Left kidney (tissue), 2 donors: Measurements from ENCODE around the gene RIPOR3. TPM values are rescaled to one million over a fixed set of nuclear protein-coding genes. Genes with fewer than 3 reads are reported as not detected.
"Not testable (repeated sequence)": the region's sequence is repeated elsewhere in the genome, so short reads cannot be mapped to it uniquely, and the experiment has no call there.

Source experiments
- DNase-seq: peaks from one replicate; pipeline ENCODE4 v3.0.0-alpha.2; 2013
- polyA plus RNA-seq: library from polyadenylated mRNA; unstranded; fragments of 120-200 nt; gene quantifications from one replicate; pipeline ENCODE4 v1.2.1, GENCODE V29; 2013; ENCODE audit not compliant: insufficient read length

The RIPOR3 gene
- polyA plus RNA-seq, 1 donor = 8.0 TPM

DNA sequence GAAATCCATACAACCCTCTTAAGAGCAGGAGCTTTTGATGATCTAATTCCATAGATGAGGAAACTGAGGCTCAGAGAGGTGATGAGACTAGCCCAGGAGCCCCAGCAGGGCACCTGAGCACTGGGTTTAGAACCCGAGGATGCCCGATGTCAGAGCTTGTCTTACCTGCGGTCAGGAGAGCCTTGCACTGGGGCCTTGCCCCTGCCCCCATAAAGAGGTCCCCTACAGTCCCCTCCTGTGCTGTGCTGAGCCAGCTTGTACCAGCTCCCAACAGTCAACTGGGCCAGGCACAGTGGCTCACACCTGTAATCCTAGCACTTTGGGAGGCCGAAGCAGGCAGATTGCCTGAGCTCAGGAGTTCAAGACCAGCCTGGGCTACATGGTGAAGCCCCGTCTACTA lies 58.6 kb downstream of the RIPOR3 start:
- DNase-seq = no peak

DNA sequence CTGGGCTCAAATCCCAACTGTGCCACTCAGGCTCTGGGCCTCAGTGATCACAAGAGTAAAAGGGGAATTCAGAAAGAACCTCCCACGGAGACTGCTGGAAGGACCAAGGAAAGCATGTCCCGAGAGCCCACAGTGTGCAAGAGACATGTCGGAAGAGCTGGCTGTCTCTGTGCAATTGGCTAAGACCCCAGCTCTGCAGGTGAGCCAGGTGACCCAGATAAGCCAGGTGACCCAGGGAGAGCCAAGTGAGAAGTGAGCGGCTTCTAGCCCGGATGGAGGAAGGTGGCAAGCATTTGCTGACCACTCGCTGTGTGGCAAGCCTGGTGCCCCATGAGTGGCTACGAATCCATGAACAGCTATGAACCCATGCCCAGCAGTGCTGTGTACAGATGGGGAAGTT lies 59.1 kb downstream of the RIPOR3 start:
- DNase-seq = no peak

DNA sequence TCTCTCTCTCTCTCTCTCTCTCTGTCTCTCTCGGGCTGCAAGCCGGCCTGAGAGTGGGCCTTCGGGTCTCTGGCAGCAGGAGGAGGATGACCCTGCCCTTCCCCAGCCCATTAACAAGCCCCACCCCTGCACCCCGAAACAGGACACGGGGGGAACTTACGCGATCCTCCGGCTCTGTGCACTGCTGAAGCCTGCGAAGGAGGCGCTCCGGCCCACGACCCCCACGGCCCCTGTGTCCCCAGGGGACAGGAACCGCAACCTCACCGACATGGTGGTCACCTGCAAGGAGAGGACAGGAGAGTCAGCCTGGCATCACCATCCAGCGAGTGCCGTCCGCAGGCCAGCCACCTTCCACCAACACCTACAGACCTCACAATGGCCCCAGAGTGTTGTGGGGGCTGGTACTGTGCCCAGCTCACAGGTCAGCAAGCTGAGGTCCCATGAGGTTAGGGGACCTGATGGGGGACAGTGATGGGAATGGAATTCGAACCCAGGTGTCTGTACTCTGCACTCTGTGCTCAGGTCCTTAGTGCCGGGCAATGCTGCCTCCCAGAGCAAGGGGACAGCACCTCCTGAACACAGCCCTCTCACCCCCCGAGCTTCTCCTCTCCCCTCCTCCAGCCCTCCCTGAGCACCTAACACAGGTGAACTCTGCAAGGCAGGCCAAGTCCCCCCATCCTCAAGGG lies 60.6 kb downstream of the RIPOR3 start:
- no peak for DNase-seq

DNA sequence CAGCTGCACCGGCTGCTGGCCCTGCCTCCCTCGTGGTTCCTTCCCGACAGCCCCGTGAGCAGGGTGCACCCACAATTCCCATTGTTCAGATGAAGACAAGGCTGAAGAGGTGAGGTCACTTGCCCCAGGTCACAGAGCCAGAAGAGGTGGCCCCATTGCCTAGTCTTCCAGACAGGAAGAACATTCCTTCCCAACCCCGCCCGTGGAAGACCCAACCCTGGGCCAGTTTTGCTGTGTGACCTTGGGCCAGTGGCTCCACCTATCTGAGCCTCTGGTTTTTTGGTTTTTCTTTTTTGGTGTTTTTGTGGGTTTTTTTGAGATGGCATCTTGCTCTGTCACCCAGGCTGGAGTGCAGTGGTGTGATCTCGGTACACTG lies 61.7 kb downstream of the RIPOR3 start:
- no peak for DNase-seq

DNA sequence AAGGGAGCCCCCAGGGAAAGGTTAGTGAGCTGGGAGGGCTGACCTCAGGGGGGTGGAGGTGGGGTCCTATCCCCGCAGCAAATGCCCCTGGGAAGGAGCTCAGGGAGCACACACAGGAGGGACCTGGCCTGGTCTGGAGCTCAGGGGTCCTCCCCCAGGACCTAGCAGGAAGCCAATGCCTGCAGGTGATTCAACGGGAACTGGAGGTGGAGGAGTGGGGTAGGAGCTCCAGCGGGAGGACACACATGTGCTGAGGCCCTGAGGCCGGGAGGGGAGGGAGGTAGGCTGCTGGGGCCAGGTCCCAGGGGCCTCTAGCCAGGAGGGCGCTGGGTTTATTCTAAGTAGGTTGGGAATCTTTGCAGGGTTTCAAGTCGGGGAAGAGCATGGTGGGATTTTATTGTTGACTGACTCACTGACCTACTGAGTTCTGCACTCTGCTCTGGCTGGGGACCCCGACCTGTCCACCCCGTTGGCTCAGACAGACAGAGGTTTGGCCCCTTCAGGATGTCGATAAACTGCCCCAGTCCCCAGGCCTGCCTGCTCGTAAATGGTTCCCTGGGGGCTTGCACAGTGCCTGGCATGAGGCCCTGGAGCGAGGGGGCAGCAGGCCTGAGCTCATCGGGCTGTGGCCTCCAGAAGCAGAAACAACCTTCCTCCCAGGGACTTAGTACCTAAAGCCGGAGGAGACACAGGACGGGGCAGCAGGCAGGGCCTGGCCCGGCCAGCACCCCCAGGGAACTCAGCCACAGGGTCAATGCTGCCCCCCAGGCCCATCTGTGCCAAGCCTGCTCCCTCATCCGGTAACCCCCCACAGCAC lies 62.3 kb downstream of the RIPOR3 start:
- DNase-seq = no peak

DNA sequence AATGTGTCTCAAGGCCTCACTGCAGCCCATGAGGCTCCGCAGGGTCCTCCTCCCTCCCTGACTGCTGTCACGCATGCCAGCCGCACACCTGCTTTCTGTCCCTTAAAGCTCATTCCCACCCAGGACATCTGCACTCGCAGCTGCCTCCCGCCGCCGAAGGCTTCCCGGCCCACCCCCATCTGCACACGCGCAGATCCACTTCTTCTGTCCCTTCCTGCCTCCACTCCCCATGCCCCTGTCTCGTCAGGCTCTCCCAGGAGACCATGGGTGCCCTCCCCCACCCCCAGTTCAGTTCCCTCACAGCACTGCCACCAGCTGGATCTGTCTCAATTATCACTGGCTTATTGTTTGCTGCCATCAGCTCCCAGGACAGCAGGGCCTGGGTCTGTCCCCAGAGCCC lies 63.0 kb downstream of the RIPOR3 start:
- DNase-seq = no peak

DNA sequence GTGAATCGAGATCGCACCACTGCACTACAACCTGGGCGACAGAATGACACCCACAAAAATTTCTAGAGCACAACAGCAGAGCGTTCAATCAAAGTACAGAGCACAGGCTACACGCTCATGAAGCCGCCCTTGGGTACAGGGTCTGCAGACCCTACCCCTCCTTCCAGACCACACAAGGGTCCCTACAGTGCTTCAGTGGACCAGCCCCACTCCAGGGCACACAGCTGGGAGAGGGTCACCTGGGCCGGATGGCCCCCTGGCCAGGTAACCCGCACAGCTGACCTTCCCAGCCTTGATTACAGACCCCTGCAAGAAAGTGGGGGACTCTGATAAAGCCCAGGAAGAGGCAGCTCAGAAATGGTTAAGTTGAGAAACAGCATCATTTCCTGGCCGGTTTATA lies 63.6 kb downstream of the RIPOR3 start:
- no peak for DNase-seq

DNA sequence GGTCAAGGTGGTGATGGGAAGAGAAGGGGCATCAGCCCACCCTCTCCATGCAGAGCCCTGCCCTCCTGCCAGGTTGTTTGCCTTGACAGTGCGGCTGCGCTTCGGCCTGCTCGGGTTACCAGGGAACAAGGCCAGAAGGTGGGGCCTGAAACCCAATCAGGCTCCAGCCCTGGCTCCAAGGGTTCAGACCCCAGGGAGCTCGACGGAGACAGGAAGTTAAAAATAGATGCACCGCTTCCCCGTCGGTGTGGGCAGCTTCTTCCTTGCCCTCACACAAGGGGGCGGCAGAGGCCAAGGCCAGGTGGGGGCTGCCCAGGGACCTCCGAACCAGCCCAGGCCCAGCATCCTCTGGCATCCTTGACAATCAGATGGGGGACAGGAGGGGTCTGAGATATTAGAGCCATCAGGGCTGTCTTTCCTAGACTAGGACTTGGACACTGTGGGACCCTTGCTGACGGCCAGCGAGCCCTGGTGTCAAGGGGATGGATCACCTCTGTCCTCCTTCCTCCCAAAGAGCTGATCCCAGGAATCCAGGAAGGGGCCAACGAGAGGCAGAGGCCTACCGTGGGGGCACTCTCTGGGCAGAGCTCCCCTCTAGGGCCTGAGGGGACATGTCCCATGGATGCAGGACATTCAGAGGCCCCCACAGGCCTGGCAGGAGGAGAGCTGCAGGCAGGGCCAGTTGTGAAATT lies 65.2 kb downstream of the RIPOR3 start:
- no peak for DNase-seq

DNA sequence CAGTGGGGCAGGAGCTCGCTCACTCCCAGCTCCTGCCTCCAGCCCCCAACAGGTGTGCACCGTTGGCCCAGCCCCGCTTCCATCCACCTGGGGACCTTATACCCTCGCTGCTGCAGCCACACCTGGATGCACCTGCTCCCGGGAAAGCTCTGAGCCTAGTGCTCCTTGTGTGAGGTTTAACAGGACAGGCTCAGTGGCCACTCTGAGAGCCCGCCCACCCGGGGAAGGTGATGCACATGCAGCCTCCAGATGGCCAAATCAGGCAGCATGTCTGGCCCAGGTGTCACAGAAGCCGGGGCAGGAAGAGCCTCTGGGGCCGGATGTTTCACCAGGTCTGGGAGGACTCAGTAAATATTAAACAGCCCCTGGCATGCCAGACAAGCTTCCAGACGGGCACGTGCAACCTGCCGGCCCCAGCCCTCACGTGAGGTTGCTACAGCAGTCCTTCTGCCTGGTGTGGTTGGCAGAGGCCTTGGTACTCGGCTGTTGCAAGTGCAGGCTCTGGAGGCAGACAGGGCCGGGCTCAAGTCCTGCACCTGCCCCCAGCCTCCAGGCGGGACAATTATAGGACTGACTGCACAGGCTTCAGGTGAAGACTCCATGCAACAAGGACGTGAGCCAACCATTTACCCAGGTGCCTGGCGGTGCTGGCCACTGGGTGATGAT lies 66.9 kb downstream of the RIPOR3 start:
- DNase-seq = no peak

DNA sequence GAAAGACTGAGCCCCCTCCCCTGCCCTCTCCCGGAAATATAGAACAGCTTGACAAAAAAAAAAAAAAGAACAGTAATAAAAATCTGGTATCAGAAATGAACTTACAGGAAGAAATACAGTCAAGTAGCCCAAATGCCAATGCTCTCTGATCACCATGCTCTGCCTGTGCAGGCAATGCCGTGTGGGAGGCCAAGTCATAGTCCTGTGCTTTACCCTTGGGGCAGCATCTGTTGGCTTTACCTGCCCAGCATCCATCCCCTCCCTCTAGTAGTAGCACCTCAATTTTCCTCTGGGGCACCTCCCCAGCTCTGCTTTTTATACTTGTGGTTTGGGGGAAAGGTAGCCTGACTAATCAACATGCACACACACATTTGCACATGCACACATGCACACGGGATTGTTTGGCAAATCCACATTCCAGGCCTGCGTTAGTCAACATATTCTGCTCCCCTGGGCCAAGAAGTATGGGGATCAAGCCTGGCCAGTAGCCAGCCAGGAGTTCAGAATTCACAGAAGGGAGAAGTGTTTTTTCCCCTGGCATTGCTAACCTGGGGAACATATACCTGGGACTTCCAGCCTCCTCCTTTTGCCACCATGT lies 70.2 kb downstream of the RIPOR3 start:
- no peak for DNase-seq

DNA sequence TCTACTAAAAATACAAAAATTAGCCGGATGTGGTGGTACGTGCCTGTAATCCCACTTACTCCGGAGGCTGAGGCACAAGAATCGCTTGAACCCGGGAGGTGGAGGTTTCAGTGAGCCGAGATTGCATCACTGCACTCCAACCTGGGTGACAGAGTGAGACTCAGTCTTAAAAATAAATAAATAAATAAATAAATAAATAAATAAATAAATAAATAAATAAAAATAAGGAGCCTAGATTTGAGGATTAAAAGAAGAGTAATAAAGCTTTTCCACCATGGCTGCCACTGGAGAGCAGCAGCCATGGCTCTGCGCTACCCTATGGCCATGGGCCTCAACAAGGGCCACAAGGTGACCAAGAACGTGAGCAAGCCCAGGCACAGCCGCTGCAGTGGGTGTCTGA lies 70.9 kb downstream of the RIPOR3 start:
- DNase-seq = not testable (repeated sequence)

DNA sequence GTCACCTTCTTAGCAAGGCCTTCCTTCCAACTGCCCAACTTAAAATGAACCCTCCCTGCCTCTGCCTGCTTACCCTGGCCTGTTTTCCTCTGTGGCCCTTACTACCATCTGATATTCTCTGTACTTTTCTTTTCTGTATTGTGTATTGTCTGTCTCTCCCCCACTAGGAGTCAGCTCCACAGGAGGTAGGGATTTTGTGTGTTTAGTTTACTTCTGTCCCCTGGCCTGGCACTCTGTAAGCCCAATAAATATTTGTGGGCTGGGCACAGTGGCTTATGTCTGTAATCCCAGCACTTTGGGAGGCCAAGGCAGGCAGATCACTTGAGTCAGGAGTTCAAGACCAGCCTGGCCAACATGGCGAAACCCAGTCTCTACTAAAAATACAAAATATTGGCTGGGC lies 72.8 kb downstream of the RIPOR3 start:
- DNase-seq = no peak

DNA sequence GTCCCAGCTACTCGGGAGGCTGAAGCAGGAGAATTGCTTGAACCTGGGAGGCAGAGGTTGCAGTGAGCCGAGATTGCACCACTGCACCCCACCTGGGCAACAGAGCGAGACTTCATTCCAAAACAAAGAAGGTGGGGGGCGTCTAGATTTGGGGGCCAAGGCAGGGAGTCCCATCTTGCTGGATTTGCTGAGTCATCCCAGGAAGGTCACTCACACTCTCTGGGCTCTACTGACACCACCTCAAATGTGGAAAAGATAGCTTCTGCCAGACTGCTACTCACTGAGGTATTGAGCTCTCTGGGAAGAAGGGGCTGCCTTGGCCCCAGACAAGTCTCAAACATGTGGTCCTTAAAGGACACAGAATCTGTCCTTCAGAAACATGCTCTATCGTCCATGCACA lies 74.3 kb downstream of the RIPOR3 start:
- DNase-seq = no peak

DNA sequence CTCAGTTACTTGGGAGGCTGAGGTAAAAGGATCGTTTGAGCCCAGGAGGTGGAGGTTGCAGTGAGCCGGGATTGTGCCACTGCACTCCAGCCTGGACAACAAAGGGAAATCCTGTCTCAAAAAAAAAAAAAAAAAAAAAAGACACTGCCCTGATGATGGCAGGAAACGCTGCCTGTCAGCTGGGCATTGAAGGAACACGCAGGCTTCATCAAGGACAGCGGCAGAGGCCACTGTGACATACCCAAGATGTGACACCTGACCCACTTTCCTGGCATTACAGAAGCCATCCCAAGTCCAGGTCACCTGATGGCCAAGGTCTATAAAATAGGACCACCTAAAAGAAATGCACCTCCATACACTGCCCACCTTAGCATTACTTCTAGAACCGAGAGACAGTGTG lies 75.9 kb downstream of the RIPOR3 start:
- no peak for DNase-seq

DNA sequence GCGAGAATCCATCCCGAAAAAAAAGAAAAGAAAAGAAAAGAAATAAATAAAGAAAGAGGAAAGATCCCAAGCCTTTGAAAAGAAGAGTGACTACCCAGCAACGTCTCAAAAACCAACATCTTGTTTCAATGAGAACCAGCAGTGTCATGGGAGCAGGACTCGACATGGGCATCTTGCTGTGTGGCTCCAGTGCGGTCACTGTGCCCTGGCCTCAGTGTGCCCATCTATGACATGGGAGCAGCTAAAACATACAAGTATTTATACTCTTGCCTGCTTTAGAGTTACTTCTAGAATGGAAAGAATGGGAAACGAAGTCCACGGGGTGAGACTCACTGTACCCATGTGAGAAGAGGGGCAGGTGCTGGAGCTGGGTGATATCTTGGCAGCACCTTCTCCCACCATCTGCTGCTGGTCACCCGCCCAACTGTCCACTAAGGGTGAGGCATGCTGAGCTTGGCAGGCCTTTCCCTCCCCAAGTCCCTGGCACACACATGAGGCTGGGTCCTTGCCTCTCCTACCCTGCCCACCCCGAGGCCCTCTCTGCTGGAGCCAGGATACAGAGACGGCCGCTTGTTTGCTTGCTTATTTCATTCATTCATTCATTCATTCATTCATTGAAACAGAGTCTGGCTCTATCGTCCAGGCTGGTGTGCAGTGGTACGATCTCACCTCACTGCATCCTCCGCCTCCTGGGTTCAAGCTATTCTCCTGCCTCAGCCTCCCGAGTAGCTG lies 77.7 kb downstream of the RIPOR3 start:
- no peak for DNase-seq

DNA sequence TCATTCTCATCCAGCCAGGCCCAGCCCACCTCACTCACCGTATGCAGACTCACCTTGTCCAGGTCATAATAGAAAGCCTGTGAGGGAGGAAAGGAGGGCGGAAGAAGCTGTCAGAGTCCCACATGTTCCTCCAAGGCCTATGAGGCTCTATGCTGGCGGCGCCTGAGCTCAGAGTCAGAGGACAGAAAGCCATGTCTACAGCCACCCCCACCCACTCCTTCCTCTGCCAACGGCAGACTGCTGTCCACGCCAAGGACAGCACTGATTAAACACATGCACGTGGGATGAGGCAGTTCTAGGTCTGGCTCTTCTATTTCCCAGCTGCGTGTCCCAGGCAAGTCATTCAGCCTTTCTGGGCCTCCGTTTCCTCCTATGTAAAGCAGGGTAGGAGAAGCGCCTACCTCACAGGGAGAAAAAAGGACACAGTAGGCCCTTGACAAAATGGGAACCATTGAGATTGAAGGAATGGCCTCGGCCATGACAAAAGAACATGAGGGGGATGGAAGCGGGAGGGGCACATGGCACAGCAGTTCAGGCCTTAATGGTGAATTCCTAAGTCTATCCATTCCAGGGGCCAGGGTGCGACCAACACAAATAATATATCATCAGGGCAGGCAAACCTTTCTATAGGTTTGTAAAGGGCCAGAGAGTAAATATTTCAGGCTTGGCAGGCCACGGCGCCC lies 80.1 kb downstream of the RIPOR3 start:
- no peak for DNase-seq

DNA sequence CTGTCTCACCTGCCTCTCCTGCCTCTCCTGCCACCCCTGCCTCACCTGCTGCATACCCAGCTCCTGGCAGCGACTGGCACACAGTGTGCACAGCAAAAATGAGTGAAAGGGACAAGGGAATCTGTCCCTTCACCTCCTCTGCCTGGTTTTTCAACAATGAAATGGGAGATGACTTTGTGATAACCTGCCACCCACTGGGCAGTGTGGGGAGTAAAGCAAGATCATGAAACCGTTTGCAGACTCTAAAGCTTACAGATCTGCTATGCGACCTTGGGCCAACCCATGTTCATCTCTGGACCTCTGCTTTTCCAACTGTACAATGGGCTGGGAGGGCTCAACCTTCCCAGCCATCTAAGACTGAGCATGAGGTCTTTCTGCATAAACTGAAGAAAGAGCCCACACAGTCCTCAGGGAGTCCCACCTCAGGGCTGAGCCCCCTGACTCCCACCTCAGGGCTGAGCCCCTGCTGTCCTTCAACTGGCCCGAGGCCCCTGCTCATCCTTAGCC lies 81.1 kb downstream of the RIPOR3 start:
- no peak for DNase-seq

DNA sequence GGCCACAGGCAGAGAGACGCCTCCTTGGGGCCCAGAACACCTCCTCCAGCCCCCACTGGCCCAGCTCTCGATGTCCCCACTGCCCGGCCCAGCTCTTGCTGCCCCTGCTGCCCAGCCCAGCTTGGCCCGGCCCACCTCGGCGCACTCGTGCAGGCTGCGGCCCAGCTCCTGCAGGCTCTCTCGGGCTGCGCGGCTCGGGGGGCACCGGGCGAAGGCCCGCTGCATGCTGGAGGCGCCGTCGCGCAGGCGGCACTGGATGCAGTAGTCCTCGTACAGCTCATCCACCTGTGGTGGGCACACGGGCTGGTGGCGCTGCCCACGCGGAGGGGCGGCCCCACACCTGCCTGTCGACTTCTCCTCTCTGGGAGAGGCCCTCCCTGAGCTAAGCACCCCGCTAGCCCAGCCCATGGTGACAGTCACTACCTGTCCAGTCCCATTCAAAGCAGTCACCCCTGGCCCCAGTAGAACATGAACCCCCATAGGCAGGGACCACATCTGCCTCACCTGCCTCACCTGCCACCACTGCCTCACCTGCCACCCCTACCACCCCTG lies 81.8 kb downstream of the RIPOR3 start:
- no peak for DNase-seq

DNA sequence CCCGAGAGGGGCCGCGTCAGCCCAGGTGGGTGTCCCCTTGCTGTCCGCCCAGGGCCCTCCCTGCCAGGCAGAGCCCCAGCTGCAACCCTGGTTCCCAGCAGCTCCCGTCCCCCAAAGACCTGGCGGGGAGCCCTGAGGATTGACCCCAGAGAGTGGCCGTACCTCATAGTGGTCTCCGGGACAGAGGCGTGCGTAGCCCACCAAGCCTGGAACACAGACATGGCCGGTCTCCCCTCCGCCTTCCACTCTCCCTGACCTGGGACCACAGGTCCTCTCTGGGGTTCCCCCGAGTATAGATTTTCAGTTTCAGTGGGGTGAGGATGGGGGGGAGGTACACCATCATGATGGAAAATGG lies 82.6 kb downstream of the RIPOR3 start:
- DNase-seq = no peak
